ENCODE results near the gene DYRK1A.

The DYRK1A gene

GRCh38 chr21:37502947-37503346 lies 136.4 kb downstream of the DYRK1A start:
- Histone ChIP-seq H3K36me3 (ENCODE audit: control insufficient read depth in 4 of 4, insufficient read depth in 4 of 4, low read length in 3 of 4) (peaks cover 30 to 82% (median 56%) of the 10 kb centered on the region in 4 experiments), H3K4me3 (ENCODE audit: control insufficient read depth in 1 of 7, extremely low read depth in 1 of 7, insufficient read depth in 4 of 7, low read depth in 2 of 7, low read length in 6 of 7) (no peak overlapping the region), H3K9me3 (ENCODE audit: control extremely low read depth in 1 of 5, control insufficient read depth in 4 of 5, insufficient read depth in 2 of 5, low read depth in 1 of 5, low read length in 4 of 5) (peaks cover 0 to 11% (median 2%) of the 10 kb centered on the region in 5 experiments), H3K27me3 (replicated peaks in 2 of 5; ENCODE audit: control insufficient read depth in 4 of 5, insufficient read depth in 5 of 5, low read length in 4 of 5) (no peaks in the 10 kb centered on the region), H3K4me1 (ENCODE audit: control extremely low read depth in 1 of 4, control insufficient read depth in 4 of 4, insufficient read depth in 4 of 4, low read length in 3 of 4) (no peaks in the 10 kb centered on the region), H3K27ac (ENCODE audit: insufficient read depth in 1 of 2, low read depth in 1 of 2, low read length in 2 of 2, poor library complexity in 1 of 2, severe bottlenecking in 2 of 2) (no peak overlapping the region)
- WGBS (ENCODE audit: insufficient coverage): 100% methylated on average over 1 of the region's 3 CpGs
- POLR2A ChIA-PET: no interaction called here
- CTCF ChIA-PET: interaction anchor here (0.9 kb wide), 1 partner anchor 61 kb away, joined by 3 read pairs; no protein-coding TSS in a partner anchor
- DNase-seq: no peak

GRCh38 chr21:37503848-37504467 lies 137.4 kb downstream of the DYRK1A start:
- Histone ChIP-seq H3K4me1 (ENCODE audit: control extremely low read depth in 1 of 4, control insufficient read depth in 4 of 4, insufficient read depth in 4 of 4, low read length in 3 of 4) (no peaks in the 10 kb centered on the region), H3K9me3 (ENCODE audit: control extremely low read depth in 1 of 5, control insufficient read depth in 4 of 5, insufficient read depth in 2 of 5, low read depth in 1 of 5, low read length in 4 of 5) (peaks cover 0 to 11% (median 2%) of the 10 kb centered on the region in 5 experiments), H3K27me3 (replicated peaks in 2 of 5; ENCODE audit: control insufficient read depth in 4 of 5, insufficient read depth in 5 of 5, low read length in 4 of 5) (no peaks in the 10 kb centered on the region), H3K36me3 (ENCODE audit: control insufficient read depth in 4 of 4, insufficient read depth in 4 of 4, low read length in 3 of 4) (peaks cover 30 to 85% (median 61%) of the 10 kb centered on the region in 4 experiments), H3K27ac (ENCODE audit: insufficient read depth in 1 of 2, low read depth in 1 of 2, low read length in 2 of 2, poor library complexity in 1 of 2, severe bottlenecking in 2 of 2) (peak overlapping the region in 1 of 2 experiments; percentile 22), H3K4me3 (ENCODE audit: control insufficient read depth in 1 of 7, extremely low read depth in 1 of 7, insufficient read depth in 4 of 7, low read depth in 2 of 7, low read length in 6 of 7) (no peak overlapping the region)
- POLR2A ChIA-PET: no interaction called here
- CTCF ChIA-PET: interaction anchor here (1.2 kb wide), 1 partner anchor 60 kb away, joined by 5 read pairs; no protein-coding TSS in a partner anchor
- 100% methylated on average over 1 of the region's 5 CpGs for WGBS (ENCODE audit: insufficient coverage)
- peak in 2 of 3 donors; percentile 20 to 27 for DNase-seq

GRCh38 chr21:37505963-37506362 lies 139.4 kb downstream of the DYRK1A start:
- H3K9me3 ChIP-seq (ENCODE audit: control extremely low read depth in 1 of 5, control insufficient read depth in 4 of 5, insufficient read depth in 2 of 5, low read depth in 1 of 5, low read length in 4 of 5): peaks cover 0 to 8% (median 0%) of the 10 kb centered on the region in 5 experiments
- peak overlapping the region in 1 of 2 experiments; percentile 6 for H3K27ac ChIP-seq (ENCODE audit: insufficient read depth in 1 of 2, low read depth in 1 of 2, low read length in 2 of 2, poor library complexity in 1 of 2, severe bottlenecking in 2 of 2)
- CTCF ChIA-PET: interaction anchor here (0.7 to 1.4 kb wide), 4 partner anchors 9 to 58 kb away, joined by 3 to 5 read pairs (median 3); no protein-coding TSS in a partner anchor
- 96% methylated on average over 12 of the region's 12 CpGs for WGBS (ENCODE audit: insufficient coverage)
- no peaks in the 10 kb centered on the region for H3K27me3 ChIP-seq (replicated peaks in 2 of 5; ENCODE audit: control insufficient read depth in 4 of 5, insufficient read depth in 5 of 5, low read length in 4 of 5)
- no peak overlapping the region for H3K4me3 ChIP-seq (ENCODE audit: control insufficient read depth in 1 of 7, extremely low read depth in 1 of 7, insufficient read depth in 4 of 7, low read depth in 2 of 7, low read length in 6 of 7)
- POLR2A ChIA-PET: no interaction called here
- DNase-seq: no peak
- H3K36me3 ChIP-seq (ENCODE audit: control insufficient read depth in 4 of 4, insufficient read depth in 4 of 4, low read length in 3 of 4): peaks cover 32 to 94% (median 72%) of the 10 kb centered on the region in 4 experiments
- H3K4me1 ChIP-seq (ENCODE audit: control extremely low read depth in 1 of 4, control insufficient read depth in 4 of 4, insufficient read depth in 4 of 4, low read length in 3 of 4): no peaks in the 10 kb centered on the region

GRCh38 chr21:37507716-37508115 lies 141.1 kb downstream of the DYRK1A start:
- POLR2A ChIA-PET: no interaction called here
- H3K9me3 ChIP-seq (ENCODE audit: control extremely low read depth in 1 of 5, control insufficient read depth in 4 of 5, insufficient read depth in 2 of 5, low read depth in 1 of 5, low read length in 4 of 5): peaks cover 0 to 2% (median 0%) of the 10 kb centered on the region in 5 experiments
- 93% methylated on average over 3 of the region's 3 CpGs for WGBS (ENCODE audit: insufficient coverage)

GRCh38 chr21:37508341-37508740 lies 141.8 kb downstream of the DYRK1A start:
- Histone ChIP-seq H3K4me3 (ENCODE audit: control insufficient read depth in 1 of 7, extremely low read depth in 1 of 7, insufficient read depth in 4 of 7, low read depth in 2 of 7, low read length in 6 of 7) (no peak overlapping the region), H3K9me3 (ENCODE audit: control extremely low read depth in 1 of 5, control insufficient read depth in 4 of 5, insufficient read depth in 2 of 5, low read depth in 1 of 5, low read length in 4 of 5) (no peaks in the 10 kb centered on the region), H3K27ac (ENCODE audit: insufficient read depth in 1 of 2, low read depth in 1 of 2, low read length in 2 of 2, poor library complexity in 1 of 2, severe bottlenecking in 2 of 2) (no peak overlapping the region), H3K36me3 (ENCODE audit: control insufficient read depth in 4 of 4, insufficient read depth in 4 of 4, low read length in 3 of 4) (peaks cover 36 to 95% (median 82%) of the 10 kb centered on the region in 4 experiments), H3K4me1 (ENCODE audit: control extremely low read depth in 1 of 4, control insufficient read depth in 4 of 4, insufficient read depth in 4 of 4, low read length in 3 of 4) (peaks cover 0 to 3% (median 0%) of the 10 kb centered on the region in 4 experiments), H3K27me3 (replicated peaks in 2 of 5; ENCODE audit: control insufficient read depth in 4 of 5, insufficient read depth in 5 of 5, low read length in 4 of 5) (no peaks in the 10 kb centered on the region)
- POLR2A ChIA-PET: no interaction called here
- WGBS (ENCODE audit: insufficient coverage): 98% methylated on average over 10 of the region's 10 CpGs
- CTCF ChIA-PET: interaction anchor here (1.6 kb wide), 1 partner anchor 11 kb away, joined by 4 read pairs; no protein-coding TSS in a partner anchor
- no peak for DNase-seq

More at GRCh38 chr21:37507716-37508115, 141.1 kb downstream of the DYRK1A start:
- CTCF ChIA-PET: interaction anchor here (1.6 kb wide), 1 partner anchor 11 kb away, joined by 4 read pairs; no protein-coding TSS in a partner anchor
- H3K27me3 ChIP-seq (replicated peaks in 2 of 5; ENCODE audit: control insufficient read depth in 4 of 5, insufficient read depth in 5 of 5, low read length in 4 of 5): no peaks in the 10 kb centered on the region
- H3K4me3 ChIP-seq (ENCODE audit: control insufficient read depth in 1 of 7, extremely low read depth in 1 of 7, insufficient read depth in 4 of 7, low read depth in 2 of 7, low read length in 6 of 7): no peak overlapping the region
- peaks cover 35 to 96% (median 79%) of the 10 kb centered on the region in 4 experiments for H3K36me3 ChIP-seq (ENCODE audit: control insufficient read depth in 4 of 4, insufficient read depth in 4 of 4, low read length in 3 of 4)
- H3K4me1 ChIP-seq (ENCODE audit: control extremely low read depth in 1 of 4, control insufficient read depth in 4 of 4, insufficient read depth in 4 of 4, low read length in 3 of 4): no peaks in the 10 kb centered on the region
- no peak overlapping the region for H3K27ac ChIP-seq (ENCODE audit: insufficient read depth in 1 of 2, low read depth in 1 of 2, low read length in 2 of 2, poor library complexity in 1 of 2, severe bottlenecking in 2 of 2)
- DNase-seq: no peak

- H3K4me3 ChIP-seq (ENCODE audit: control insufficient read depth in 1 of 7, extremely low read depth in 1 of 7, insufficient read depth in 4 of 7, low read depth in 2 of 7, low read length in 6 of 7): no peak overlapping the region
- POLR2A ChIA-PET: no interaction called here
- DNase-seq: no peak
- H3K36me3 ChIP-seq (ENCODE audit: control insufficient read depth in 4 of 4, insufficient read depth in 4 of 4, low read length in 3 of 4): peaks cover 41 to 98% (median 83%) of the 10 kb centered on the region in 4 experiments
- H3K27ac ChIP-seq (ENCODE audit: insufficient read depth in 1 of 2, low read depth in 1 of 2, low read length in 2 of 2, poor library complexity in 1 of 2, severe bottlenecking in 2 of 2): no peak overlapping the region
- H3K9me3 ChIP-seq (ENCODE audit: control extremely low read depth in 1 of 5, control insufficient read depth in 4 of 5, insufficient read depth in 2 of 5, low read depth in 1 of 5, low read length in 4 of 5): no peaks in the 10 kb centered on the region
- 100% methylated on average over 1 of the region's 5 CpGs for WGBS (ENCODE audit: insufficient coverage)
- CTCF ChIA-PET: interaction anchor here (0.6 kb wide), 1 partner anchor 14 kb away, joined by 3 read pairs; no protein-coding TSS in a partner anchor
- H3K27me3 ChIP-seq (replicated peaks in 2 of 5; ENCODE audit: control insufficient read depth in 4 of 5, insufficient read depth in 5 of 5, low read length in 4 of 5): no peaks in the 10 kb centered on the region
- H3K4me1 ChIP-seq (ENCODE audit: control extremely low read depth in 1 of 4, control insufficient read depth in 4 of 4, insufficient read depth in 4 of 4, low read length in 3 of 4): peaks cover 0 to 3% (median 0%) of the 10 kb centered on the region in 4 experiments
These were observed 143.3 kb downstream of the DYRK1A start for GRCh38 chr21:37509802-37510393.

GRCh38 chr21:37511848-37512247 lies 145.3 kb downstream of the DYRK1A start:
- Histone ChIP-seq H3K27me3 (replicated peaks in 2 of 5; ENCODE audit: control insufficient read depth in 4 of 5, insufficient read depth in 5 of 5, low read length in 4 of 5) (no peaks in the 10 kb centered on the region), H3K9me3 (ENCODE audit: control extremely low read depth in 1 of 5, control insufficient read depth in 4 of 5, insufficient read depth in 2 of 5, low read depth in 1 of 5, low read length in 4 of 5) (no peaks in the 10 kb centered on the region), H3K4me1 (ENCODE audit: control extremely low read depth in 1 of 4, control insufficient read depth in 4 of 4, insufficient read depth in 4 of 4, low read length in 3 of 4) (peaks cover 0 to 3% (median 0%) of the 10 kb centered on the region in 4 experiments), H3K36me3 (ENCODE audit: control insufficient read depth in 4 of 4, insufficient read depth in 4 of 4, low read length in 3 of 4) (peaks cover 30 to 95% (median 78%) of the 10 kb centered on the region in 4 experiments), H3K27ac (ENCODE audit: insufficient read depth in 1 of 2, low read depth in 1 of 2, low read length in 2 of 2, poor library complexity in 1 of 2, severe bottlenecking in 2 of 2) (no peak overlapping the region), H3K4me3 (ENCODE audit: control insufficient read depth in 1 of 7, extremely low read depth in 1 of 7, insufficient read depth in 4 of 7, low read depth in 2 of 7, low read length in 6 of 7) (no peak overlapping the region)
- CTCF ChIA-PET: interaction anchor here (0.6 to 1.4 kb wide), 9 partner anchors 10 to 371 kb away, joined by 3 to 4 read pairs (median 3); no protein-coding TSS in a partner anchor
- DNase-seq: no peak
- 100% methylated on average over 5 of the region's 5 CpGs for WGBS (ENCODE audit: insufficient coverage)
- POLR2A ChIA-PET: interaction anchor here (1.2 kb wide), 1 partner anchor 15 kb away, joined by 3 read pairs; no protein-coding TSS in a partner anchor
